OCI-LY1 (cell line): ENCODE results near the gene TACR2.

Experiments used
- H2AFZ ChIP-seq: fragments of 200-600 bp; sonication (generic), shearing (Covaris generic); 2 replicates; pipeline ENCODE4 v1.6.0; 2014; ENCODE audit warnings: antibody characterized with exemption, mild to moderate bottlenecking, low read length
- H3F3A ChIP-seq: fragments of 200-600 bp; sonication (generic), shearing (Covaris generic); 2 replicates; pipeline ENCODE4 v1.6.0; 2014; ENCODE audit warnings: mild to moderate bottlenecking, antibody characterized with exemption, low read length, moderate library complexity; ENCODE audit not compliant: insufficient read depth
- H3K27ac ChIP-seq: fragments of 200-600 bp; sonication (generic); 2 replicates; pipeline ENCODE4 v1.5.1; 2014; ENCODE audit warnings: low read length, mixed run types, mild to moderate bottlenecking, low read depth; ENCODE audit not compliant: poor library complexity, severe bottlenecking
- H3K27me3 ChIP-seq: fragments of 200-600 bp; sonication (generic); 2 replicates; pipeline ENCODE4 v1.6.0; 2014; ENCODE audit warnings: antibody characterized with exemption, mild to moderate bottlenecking, low read length, moderate library complexity; ENCODE audit not compliant: insufficient read depth
- H3K36me3 ChIP-seq: fragments of 200-600 bp; sonication (generic); 2 replicates; pipeline ENCODE4 v1.6.1; 2014; ENCODE audit warnings: mild to moderate bottlenecking, antibody characterized with exemption, low read length, moderate library complexity, mixed read lengths; ENCODE audit not compliant: insufficient read depth
- H3K4me1 ChIP-seq: fragments of 200-600 bp; sonication (generic); 2 replicates; pipeline ENCODE4 v1.5.1; 2014; ENCODE audit warnings: mild to moderate bottlenecking, low read length, moderate library complexity; ENCODE audit not compliant: insufficient read depth, severe bottlenecking
- H3K4me2 ChIP-seq: fragments of 200-600 bp; sonication (generic), shearing (Covaris generic); 2 replicates; pipeline ENCODE4 v1.6.1; 2014; ENCODE audit warnings: low read length
- H3K4me3 ChIP-seq: fragments of 200-600 bp; sonication (generic); 2 replicates; pipeline ENCODE4 v1.5.1; 2014; ENCODE audit warnings: low read length, low read depth, mild to moderate bottlenecking, mixed read lengths; ENCODE audit not compliant: poor library complexity, severe bottlenecking
- H3K79me2 ChIP-seq: fragments of 200-600 bp; shearing (Covaris generic); 2 replicates; pipeline ENCODE4 v1.6.1; 2016; ENCODE audit warnings: mixed run types, low read length, mixed read lengths; ENCODE audit not compliant: insufficient read depth
- H3K9ac ChIP-seq: fragments of 200-600 bp; sonication (generic), shearing (Covaris generic); 2 replicates; pipeline ENCODE4 v1.6.1; 2014; ENCODE audit warnings: mild to moderate bottlenecking, low read length, mixed read lengths
- H3K9me2 ChIP-seq: fragments of 200-600 bp; sonication (generic), shearing (Covaris generic); 2 replicates; pipeline ENCODE4 v1.6.1; 2014; ENCODE audit warnings: low read depth, mild to moderate bottlenecking, low read length, mixed read lengths
- H3K9me3 ChIP-seq: fragments of 200-600 bp; shearing (Covaris generic); 2 replicates; pipeline ENCODE4 v1.6.1; 2014; ENCODE audit warnings: low read length, mixed read lengths
- H4K20me1 ChIP-seq: fragments of 200-600 bp; sonication (generic), shearing (Covaris generic); 2 replicates; pipeline ENCODE4 v1.6.0; 2016; ENCODE audit warnings: mild to moderate bottlenecking, low read length; ENCODE audit not compliant: insufficient read depth
- EZH2 ChIP-seq: fragments of 200-600 bp; sonication (generic), shearing (Covaris generic); IDR thresholded peaks from 2 replicates; pipeline ENCODE4 v1.8.0; 2017; ENCODE audit warnings: borderline replicate concordance, mixed run types, mild to moderate bottlenecking, antibody characterized with exemption, low read length, moderate library complexity, mixed read lengths
- TF ChIP-seq, protein P1 (sequence below): fragments of 200-600 bp; sonication (generic), shearing (Covaris generic); IDR thresholded peaks from 2 replicates; pipeline ENCODE4 v1.5.1; 2017; ENCODE audit warnings: mild to moderate bottlenecking, antibody characterized with exemption, low read length, moderate library complexity, mixed read lengths

TACR2 gene

DNA sequence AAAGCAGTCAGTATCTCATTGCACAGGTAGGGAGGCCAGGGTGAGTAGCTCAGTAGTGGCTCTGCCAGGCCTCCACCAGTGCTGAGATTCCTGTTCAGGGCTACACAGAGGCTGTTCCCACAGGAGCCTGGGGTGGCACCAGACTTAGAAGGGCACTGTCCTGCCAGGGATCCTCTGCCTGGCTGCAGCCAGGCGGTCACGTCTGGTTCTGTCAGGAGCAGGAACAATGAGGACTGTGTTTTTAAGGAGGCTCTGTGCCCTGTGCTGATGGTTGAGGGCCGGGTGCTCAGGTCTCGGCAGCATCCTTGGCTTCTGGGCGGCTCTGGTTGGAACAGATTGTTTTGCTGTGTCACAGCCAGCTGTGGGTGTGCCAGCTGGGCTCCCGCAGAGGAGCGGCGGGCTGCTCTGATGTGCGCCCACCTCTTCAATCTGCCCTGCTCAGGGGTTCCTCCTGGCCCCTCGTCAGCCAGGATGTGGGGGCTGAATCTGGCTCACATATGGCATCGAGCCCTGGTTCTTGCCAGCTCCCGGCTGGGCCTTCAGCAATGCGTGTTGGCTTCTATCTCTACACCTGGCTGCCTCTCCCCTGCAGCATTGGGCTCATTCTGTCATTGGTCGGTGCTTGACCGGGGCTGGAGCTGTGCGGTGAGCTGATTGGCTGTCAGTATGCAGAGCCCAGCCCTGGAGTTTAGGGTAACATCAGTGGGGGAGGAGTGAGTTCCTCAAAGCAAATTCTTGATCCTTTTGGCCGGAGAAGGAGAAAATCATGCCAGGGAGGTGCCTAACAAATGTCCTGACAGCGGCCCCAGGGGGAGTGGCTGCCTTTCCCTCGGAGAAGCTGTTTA is 41.2 kb downstream of the TACR2 start:
- H4K20me1 ChIP-seq = no peaks in the 10 kb centered on the region
- no peaks in the 10 kb centered on the region for H3K27me3 ChIP-seq
- H3K9me3 ChIP-seq = no peaks in the 10 kb centered on the region
- peaks cover 72% of the 10 kb centered on the region for H3K36me3 ChIP-seq
- no peak overlapping the region for H2AFZ ChIP-seq
- no peak for TF ChIP-seq EZH2
- TF ChIP-seq, protein P1, sequence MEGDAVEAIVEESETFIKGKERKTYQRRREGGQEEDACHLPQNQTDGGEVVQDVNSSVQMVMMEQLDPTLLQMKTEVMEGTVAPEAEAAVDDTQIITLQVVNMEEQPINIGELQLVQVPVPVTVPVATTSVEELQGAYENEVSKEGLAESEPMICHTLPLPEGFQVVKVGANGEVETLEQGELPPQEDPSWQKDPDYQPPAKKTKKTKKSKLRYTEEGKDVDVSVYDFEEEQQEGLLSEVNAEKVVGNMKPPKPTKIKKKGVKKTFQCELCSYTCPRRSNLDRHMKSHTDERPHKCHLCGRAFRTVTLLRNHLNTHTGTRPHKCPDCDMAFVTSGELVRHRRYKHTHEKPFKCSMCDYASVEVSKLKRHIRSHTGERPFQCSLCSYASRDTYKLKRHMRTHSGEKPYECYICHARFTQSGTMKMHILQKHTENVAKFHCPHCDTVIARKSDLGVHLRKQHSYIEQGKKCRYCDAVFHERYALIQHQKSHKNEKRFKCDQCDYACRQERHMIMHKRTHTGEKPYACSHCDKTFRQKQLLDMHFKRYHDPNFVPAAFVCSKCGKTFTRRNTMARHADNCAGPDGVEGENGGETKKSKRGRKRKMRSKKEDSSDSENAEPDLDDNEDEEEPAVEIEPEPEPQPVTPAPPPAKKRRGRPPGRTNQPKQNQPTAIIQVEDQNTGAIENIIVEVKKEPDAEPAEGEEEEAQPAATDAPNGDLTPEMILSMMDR = no peak
- no peaks in the 10 kb centered on the region for H3F3A ChIP-seq
- H3K9ac ChIP-seq = no peak overlapping the region
- no peaks in the 10 kb centered on the region for H3K9me2 ChIP-seq
- H3K4me3 ChIP-seq = no peak overlapping the region
- no peak overlapping the region for H3K27ac ChIP-seq
- H3K79me2 ChIP-seq = no peaks in the 10 kb centered on the region
- H3K4me2 ChIP-seq = no peak overlapping the region
- peaks cover 7% of the 10 kb centered on the region for H3K4me1 ChIP-seq

DNA sequence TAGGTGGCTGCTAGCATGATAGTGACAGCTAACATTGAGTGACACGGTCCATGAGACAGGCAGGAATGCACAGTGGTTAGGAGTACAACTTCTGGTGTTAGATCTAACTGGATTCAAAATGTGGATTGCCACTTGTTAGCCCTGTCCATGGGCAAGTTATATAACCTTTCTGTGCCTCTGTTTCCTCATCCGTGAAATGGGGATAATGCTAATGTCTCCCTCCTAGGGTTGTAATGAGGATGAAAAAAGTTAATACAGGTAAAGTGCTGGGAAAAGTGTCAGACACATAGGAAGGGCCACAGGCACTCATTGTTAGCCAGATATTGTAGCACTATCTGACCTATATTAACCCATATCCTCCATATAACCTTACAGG is 41.8 kb downstream of the TACR2 start:
- Histone ChIP-seq H3K36me3 (peaks cover 73% of the 10 kb centered on the region), H3F3A (no peaks in the 10 kb centered on the region), H3K4me2 (no peak overlapping the region), H3K4me3 (no peak overlapping the region), H3K27ac (no peak overlapping the region), H3K9ac (no peak overlapping the region), H3K9me3 (no peaks in the 10 kb centered on the region), H3K4me1 (peaks cover 7% of the 10 kb centered on the region), H3K9me2 (no peaks in the 10 kb centered on the region), H3K27me3 (no peaks in the 10 kb centered on the region), H4K20me1 (no peaks in the 10 kb centered on the region), H2AFZ (no peak overlapping the region), H3K79me2 (no peaks in the 10 kb centered on the region)
- TF ChIP-seq, protein P1 = no peak
- no peak for TF ChIP-seq EZH2

DNA sequence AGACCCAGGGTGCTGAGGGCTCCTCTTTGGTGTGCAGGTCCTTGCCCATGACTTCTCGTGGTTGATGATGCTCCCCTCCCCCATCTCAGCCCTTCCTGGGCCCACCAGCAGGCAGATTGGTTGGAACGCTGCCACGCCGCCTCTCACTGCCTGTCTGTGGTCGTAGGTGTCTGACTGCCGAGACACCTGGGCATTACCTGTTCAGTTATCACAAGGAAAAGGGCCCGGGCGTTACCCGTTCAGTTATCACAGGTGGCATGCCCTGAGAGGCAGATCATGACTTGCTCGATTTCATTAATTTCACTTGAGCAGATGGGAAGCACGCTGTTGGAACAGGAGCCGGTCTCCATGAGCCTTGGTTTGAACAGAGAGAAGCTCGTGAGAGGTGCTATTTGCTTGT is 42.5 kb downstream of the TACR2 start:
- H3K4me3 ChIP-seq = no peak overlapping the region
- H3K4me2 ChIP-seq = no peak overlapping the region
- no peaks in the 10 kb centered on the region for H3K27me3 ChIP-seq
- H3K9ac ChIP-seq = no peak overlapping the region
- TF ChIP-seq EZH2 = no peak
- TF ChIP-seq, protein P1 = no peak
- peaks cover 7% of the 10 kb centered on the region for H3K4me1 ChIP-seq
- H3K79me2 ChIP-seq = no peaks in the 10 kb centered on the region
- no peaks in the 10 kb centered on the region for H3F3A ChIP-seq
- no peak overlapping the region for H2AFZ ChIP-seq
- H4K20me1 ChIP-seq = no peaks in the 10 kb centered on the region
- no peaks in the 10 kb centered on the region for H3K9me3 ChIP-seq
- no peaks in the 10 kb centered on the region for H3K9me2 ChIP-seq
- peaks cover 72% of the 10 kb centered on the region for H3K36me3 ChIP-seq
- H3K27ac ChIP-seq = no peak overlapping the region
